ENCODE measurements around the gene KLHL28. TPM values are rescaled to one million over a fixed set of nuclear protein-coding genes. Genes with fewer than 3 reads are reported as not detected.

KLHL28 gene
- total RNA-seq, 1 experiment from 2014 or later, result 11.2 TPM

- TF ChIP-seq EZH2 (IDR thresholded peaks at IDR 0.05) (no peak), ZBTB33 (IDR thresholded peaks at IDR 0.05; ENCODE audit: extremely low read depth, insufficient replicate concordance, low read length) (no peak), FOSL1 (IDR thresholded peaks at IDR 0.05; ENCODE audit: low read depth) (no peak), SIN3A (IDR thresholded peaks at IDR 0.05; ENCODE audit: low read depth) (no peak)
Measured at GRCh38 chr14:44937547-44937946, 24.2 kb downstream of the KLHL28 start (continued).

GRCh38 chr14:44935155-44935554 lies 26.6 kb downstream of the KLHL28 start:
- RAD21 ChIA-PET (ENCODE audit: low non-redundant PET in 1 of 2, low total read pairs in 2 of 2, uncharacterized antibody in 2 of 2, unreplicated experiment in 2 of 2), result no interaction called here
- TF ChIP-seq MAX (IDR thresholded peaks at IDR 0.05) (no peak), REST (IDR thresholded peaks at IDR 0.05; ENCODE audit: low read depth) (no peak), JUND (IDR thresholded peaks at IDR 0.05) (no peak)
- H3K79me2 ChIP-seq (ENCODE audit: insufficient read depth, low read length), result 0 out of 2 replicates have a peak, but pooled peaks cover 3% of the 10 kb centered on the region
- H3K27me3 ChIP-seq (ENCODE audit: insufficient read depth, low read length), result no peaks in the 10 kb centered on the region
- POLR2A ChIA-PET, result no interaction called here
- H3K36me3 ChIP-seq (ENCODE audit: control insufficient read depth in 1 of 2, insufficient read depth in 2 of 2, low read length in 2 of 2), result peaks cover 3 to 4% of the 10 kb centered on the region in 2 experiments; a peak in 2 of 4 replicates
- no TSS peak for BruUV-seq (replicated peaks)
- H2AFZ ChIP-seq (ENCODE audit: low read depth, low read length, poor library complexity, severe bottlenecking), result no peak overlapping the region
- ATAC-seq (no peak), DNase-seq (ENCODE audit: low read depth, low spot score) (no peak)
- H3K9ac ChIP-seq (ENCODE audit: low read length), result no peak overlapping the region
- H4K20me1 ChIP-seq (ENCODE audit: insufficient read depth), result no peaks in the 10 kb centered on the region
- H3K4me3 ChIP-seq (replicated peaks in 1 of 2; ENCODE audit: low read depth in 1 of 2, low read length in 2 of 2), result no peak overlapping the region
- no peak overlapping the region for H3K4me2 ChIP-seq (ENCODE audit: low read length)
- no peaks in the 10 kb centered on the region for H3K9me3 ChIP-seq (ENCODE audit: control insufficient read depth in 1 of 2, insufficient read depth in 1 of 2, low read depth in 1 of 2, low read length in 2 of 2)
- CTCF ChIA-PET, result no interaction called here
- H3K4me1 ChIP-seq (ENCODE audit: control insufficient read depth in 1 of 2, insufficient read depth in 2 of 2, low read length in 2 of 2), result no peaks in the 10 kb centered on the region
- intact Hi-C loops (cut with micrococcal nuclease), result no loop called here
- H3K27ac ChIP-seq (ENCODE audit: low read depth, low read length), result no peak overlapping the region
- H3K9me2 ChIP-seq (ENCODE audit: insufficient read depth), result no peaks in the 10 kb centered on the region
